H54 (cell line): Measurements from ENCODE around the gene SF3A2.

Experiments used
- DNase-seq: peaks from one replicate; pipeline ENCODE4 v3.0.0; 2011; ENCODE audit warnings: low spot score, mixed read lengths; ENCODE audit not compliant: insufficient read length
- FAIRE-seq: peaks from 3 replicates; lab custom pipeline; 2011; peaks lifted over from hg19 to GRCh38; lab: Jason Lieb, UNC
- POLR2A ChIP-seq: IDR thresholded peaks from 2 replicates; pipeline ENCODE4 v1.6.1; 2011; ENCODE audit warnings: low read depth, mild to moderate bottlenecking, low read length

The SF3A2 gene

GRCh38 chr19:2282062-2282861, 45.6 kb downstream of the SF3A2 start, which contains the start of gene PEAK3:
Gene PEAK3, minus strand, starts transcription at chr19:2282175. Its CDS starts 1,244 bp downstream, at chr19:2280931.
- no peak for FAIRE-seq
- DNase-seq = no peak
- peak; percentile 20; the same call in 1 of the 2 replicates for TF ChIP-seq POLR2A

GRCh38 chr19:2282862-2283237, 46.2 kb downstream of the SF3A2 start:
- DNase-seq (no peak), FAIRE-seq (no peak)
- TF ChIP-seq POLR2A = no peak

- no peak for TF ChIP-seq POLR2A
- DNase-seq (no peak), FAIRE-seq (no peak)
Measured at GRCh38 chr19:2283835-2284507, 47.3 kb downstream of the SF3A2 start.

- TF ChIP-seq POLR2A = no peak
- FAIRE-seq = no peak
- DNase-seq = no peak
Measured at GRCh38 chr19:2286402-2287140, 49.9 kb downstream of the SF3A2 start.

GRCh38 chr19:2287585-2288337, 51.1 kb downstream of the SF3A2 start:
- no peak for TF ChIP-seq POLR2A
- no peak for FAIRE-seq
- no peak for DNase-seq

- no peak for TF ChIP-seq POLR2A
- no peak for DNase-seq
- FAIRE-seq = no peak
Measured at GRCh38 chr19:2288338-2288817, 51.8 kb downstream of the SF3A2 start.

GRCh38 chr19:2288818-2289713, 52.4 kb downstream of the SF3A2 start:
- DNase-seq = no peak
- FAIRE-seq = no peak
- no peak for TF ChIP-seq POLR2A

GRCh38 chr19:2289714-2290435, 53.3 kb downstream of the SF3A2 start:
- TF ChIP-seq POLR2A = no peak
- DNase-seq (no peak), FAIRE-seq (no peak)

- DNase-seq (no peak), FAIRE-seq (no peak)
- no peak for TF ChIP-seq POLR2A
Measured at GRCh38 chr19:2290441-2291184, 54.0 kb downstream of the SF3A2 start.

GRCh38 chr19:2291185-2291751, 54.6 kb downstream of the SF3A2 start:
- no peak for TF ChIP-seq POLR2A
- DNase-seq = no peak
- no peak for FAIRE-seq
